ENCODE data around the gene ALDOB.

ALDOB gene

DNA sequence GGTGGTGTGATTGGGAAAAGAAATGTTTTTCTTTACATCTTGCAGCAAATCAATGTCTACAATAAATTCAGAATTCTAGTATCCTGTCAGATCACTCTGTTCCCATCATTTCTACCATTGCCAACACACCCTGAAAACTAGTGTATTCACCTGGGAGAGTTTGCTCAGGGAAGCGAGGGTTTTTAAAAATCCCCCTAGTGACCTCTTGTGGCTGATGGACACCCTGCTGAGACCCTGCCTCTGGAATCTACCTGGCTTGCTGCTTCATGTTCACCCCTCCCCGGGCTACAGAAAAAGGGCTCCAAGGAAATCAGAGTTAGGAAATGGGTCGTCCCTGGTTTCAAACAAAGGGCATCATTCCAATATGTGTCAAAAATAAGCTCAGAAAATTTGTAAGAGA lies 21.4 kb upstream of the ALDOB start:
- ChIA-PET CTCF (no interaction called here), POLR2A (no interaction called here)
- DNase-seq (ENCODE audit: extremely low spot score): no peak
- TF ChIP-seq LEF1 (IDR thresholded peaks at IDR 0.05; ENCODE audit: borderline replicate concordance) (no peak), NFRKB (IDR thresholded peaks at IDR 0.05) (no peak), FOXK2 (IDR thresholded peaks at IDR 0.05) (no peak), L3MBTL2 (conservative IDR thresholded peaks at IDR 0.05) (no peak), BHLHE40 (IDR thresholded peaks at IDR 0.05; ENCODE audit: borderline replicate concordance) (no peak), ARNT (IDR thresholded peaks at IDR 0.05) (no peak), SUZ12 (IDR thresholded peaks at IDR 0.05) (no peak), HDGF (IDR thresholded peaks at IDR 0.05; ENCODE audit: borderline replicate concordance) (no peak), ELF4 (IDR thresholded peaks at IDR 0.05) (no peak), ZNF384 (IDR thresholded peaks at IDR 0.05) (no peak), TARDBP (IDR thresholded peaks at IDR 0.05) (no peak), CTBP1 (IDR thresholded peaks at IDR 0.05; ENCODE audit: borderline replicate concordance) (no peak), SP1 (IDR thresholded peaks at IDR 0.05) (no peak), FOXA1 (IDR thresholded peaks at IDR 0.05) (no peak), FOXM1 (IDR thresholded peaks at IDR 0.05; ENCODE audit: borderline replicate concordance) (no peak)
- TF ChIP-seq, protein P1, sequence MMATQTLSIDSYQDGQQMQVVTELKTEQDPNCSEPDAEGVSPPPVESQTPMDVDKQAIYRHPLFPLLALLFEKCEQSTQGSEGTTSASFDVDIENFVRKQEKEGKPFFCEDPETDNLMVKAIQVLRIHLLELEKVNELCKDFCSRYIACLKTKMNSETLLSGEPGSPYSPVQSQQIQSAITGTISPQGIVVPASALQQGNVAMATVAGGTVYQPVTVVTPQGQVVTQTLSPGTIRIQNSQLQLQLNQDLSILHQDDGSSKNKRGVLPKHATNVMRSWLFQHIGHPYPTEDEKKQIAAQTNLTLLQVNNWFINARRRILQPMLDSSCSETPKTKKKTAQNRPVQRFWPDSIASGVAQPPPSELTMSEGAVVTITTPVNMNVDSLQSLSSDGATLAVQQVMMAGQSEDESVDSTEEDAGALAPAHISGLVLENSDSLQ (IDR thresholded peaks at IDR 0.05): no peak

DNA sequence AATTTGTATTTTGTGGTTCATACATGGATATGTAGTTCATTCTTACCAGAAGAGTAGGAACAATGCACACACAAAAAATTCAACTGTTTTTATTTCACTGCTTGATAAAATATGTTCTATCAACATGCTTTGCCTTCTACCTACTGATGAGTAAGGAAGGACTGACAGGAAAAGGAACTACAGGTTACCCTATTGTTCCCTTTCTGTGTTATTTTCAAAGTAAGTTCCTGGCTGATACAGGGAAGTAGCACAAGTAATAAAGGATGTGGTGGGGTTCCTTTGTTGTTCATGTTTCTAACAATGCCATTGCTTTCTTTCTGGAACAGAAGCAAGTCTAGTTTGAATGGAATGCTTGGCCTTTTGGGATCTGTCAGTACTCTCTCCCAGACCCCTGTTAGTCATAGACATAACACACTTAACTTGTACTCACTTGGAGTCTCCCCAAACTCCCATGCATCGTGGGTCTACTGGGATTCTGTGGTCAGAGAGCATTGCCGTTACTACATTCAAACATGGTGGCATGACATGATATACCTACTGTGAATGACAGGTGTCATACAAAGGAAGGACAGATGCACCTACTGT lies 20.2 kb upstream of the ALDOB start:
- POLR2A ChIA-PET: interaction anchor here (0.7 kb wide), 1 partner anchor 618 kb away, joined by 3 read pairs; no protein-coding TSS in a partner anchor
- CTCF ChIA-PET: no interaction called here
- TF ChIP-seq FOXK2 (IDR thresholded peaks at IDR 0.05): no peak
- TF ChIP-seq L3MBTL2 (conservative IDR thresholded peaks at IDR 0.05): no peak
- no peak for TF ChIP-seq SP1 (IDR thresholded peaks at IDR 0.05)
- TF ChIP-seq LEF1 (IDR thresholded peaks at IDR 0.05; ENCODE audit: borderline replicate concordance): no peak
- TF ChIP-seq SUZ12 (IDR thresholded peaks at IDR 0.05): no peak
- TF ChIP-seq ARNT (IDR thresholded peaks at IDR 0.05): no peak
- no peak for TF ChIP-seq NFRKB (IDR thresholded peaks at IDR 0.05)
- TF ChIP-seq ELF4 (IDR thresholded peaks at IDR 0.05): no peak
- no peak for TF ChIP-seq HDGF (IDR thresholded peaks at IDR 0.05; ENCODE audit: borderline replicate concordance)
- TF ChIP-seq CTBP1 (IDR thresholded peaks at IDR 0.05; ENCODE audit: borderline replicate concordance): no peak
- no peak for TF ChIP-seq BHLHE40 (IDR thresholded peaks at IDR 0.05; ENCODE audit: borderline replicate concordance)
- TF ChIP-seq, protein P1 (IDR thresholded peaks at IDR 0.05): no peak
- no peak for TF ChIP-seq FOXA1 (IDR thresholded peaks at IDR 0.05)
- TF ChIP-seq ZNF384 (IDR thresholded peaks at IDR 0.05): no peak
- no peak for TF ChIP-seq FOXM1 (IDR thresholded peaks at IDR 0.05; ENCODE audit: borderline replicate concordance)
- TF ChIP-seq TARDBP (IDR thresholded peaks at IDR 0.05): no peak
- DNase-seq (ENCODE audit: extremely low spot score): no peak

- TF ChIP-seq L3MBTL2 (conservative IDR thresholded peaks at IDR 0.05) (no peak), NFRKB (IDR thresholded peaks at IDR 0.05) (no peak)
- POLR2A ChIA-PET: no interaction called here
- DNase-seq (ENCODE audit: extremely low spot score): no peak
- CTCF ChIA-PET: no interaction called here
Measured at GRCh38 chr9:101453776-101454570, 18.4 kb upstream of the ALDOB start.

DNA sequence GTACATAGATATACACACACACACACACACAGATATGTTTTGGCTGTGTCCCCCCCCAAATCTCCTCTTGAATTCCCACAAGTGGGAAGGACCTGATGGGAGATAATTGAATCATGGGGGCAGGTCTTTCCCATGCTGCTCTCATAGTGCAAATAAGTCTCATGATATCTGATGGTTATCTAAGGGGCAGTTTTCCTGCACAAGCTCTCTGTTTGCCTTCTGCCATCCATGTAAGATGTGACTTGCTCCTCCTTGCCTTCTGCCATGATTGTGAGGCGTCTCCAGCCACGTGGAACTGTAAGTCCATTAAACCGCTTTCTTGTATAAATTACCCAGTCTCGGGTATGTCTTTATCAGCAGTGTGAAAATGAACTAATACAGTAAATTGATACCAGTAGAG lies 15.9 kb upstream of the ALDOB start:
- CTCF ChIA-PET: no interaction called here
- POLR2A ChIA-PET: no interaction called here
- TF ChIP-seq NFRKB (IDR thresholded peaks at IDR 0.05) (no peak), BHLHE40 (IDR thresholded peaks at IDR 0.05; ENCODE audit: borderline replicate concordance) (no peak), ZNF384 (IDR thresholded peaks at IDR 0.05) (no peak), FOXK2 (IDR thresholded peaks at IDR 0.05) (no peak), CTBP1 (IDR thresholded peaks at IDR 0.05; ENCODE audit: borderline replicate concordance) (no peak)
- TF ChIP-seq, protein P1 (IDR thresholded peaks at IDR 0.05): no peak
- no peak for DNase-seq (ENCODE audit: extremely low spot score)

DNA sequence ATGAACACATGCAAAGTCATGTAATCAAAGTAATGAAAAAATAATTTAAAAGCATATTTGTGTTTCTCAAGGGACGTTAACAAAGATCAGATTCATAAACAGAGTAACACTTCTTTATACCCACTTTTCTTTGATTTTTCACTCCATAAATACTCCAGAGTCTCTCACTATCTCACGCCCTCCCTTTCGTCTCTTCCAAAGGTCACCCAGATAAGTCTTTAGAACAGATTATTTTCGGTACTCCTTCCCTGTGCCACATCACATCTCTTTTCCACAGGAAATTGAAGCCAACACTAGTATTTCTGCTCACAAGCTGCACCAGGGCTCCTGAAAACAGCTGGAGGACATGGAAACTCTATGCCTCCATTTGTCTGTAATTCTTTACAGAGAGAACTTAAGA lies 15.4 kb upstream of the ALDOB start:
- DNase-seq (ENCODE audit: extremely low spot score): no peak
- ChIA-PET POLR2A (no interaction called here), CTCF (no interaction called here)
- TF ChIP-seq BHLHE40 (IDR thresholded peaks at IDR 0.05; ENCODE audit: borderline replicate concordance): no peak
- no peak for TF ChIP-seq ELF4 (IDR thresholded peaks at IDR 0.05)
- TF ChIP-seq NFRKB (IDR thresholded peaks at IDR 0.05): no peak
- TF ChIP-seq FOXA1 (IDR thresholded peaks at IDR 0.05): no peak
- TF ChIP-seq ZNF384 (IDR thresholded peaks at IDR 0.05): no peak
- no peak for TF ChIP-seq SP1 (IDR thresholded peaks at IDR 0.05)
- no peak for TF ChIP-seq TARDBP (IDR thresholded peaks at IDR 0.05)
- no peak for TF ChIP-seq FOXM1 (IDR thresholded peaks at IDR 0.05; ENCODE audit: borderline replicate concordance)
- TF ChIP-seq, protein P1 (IDR thresholded peaks at IDR 0.05): no peak
- no peak for TF ChIP-seq CTBP1 (IDR thresholded peaks at IDR 0.05; ENCODE audit: borderline replicate concordance)
